KBM-7 (cell line): ENCODE data around the gene CHIC2.
"Not testable (repeated sequence)": the region's sequence is repeated elsewhere in the genome, so short reads cannot be mapped to it uniquely, and the experiment has no call there.

Experiments
- DNase-seq: peaks from one replicate; pipeline ENCODE4 v3.0.0-alpha.2; 2015
- in situ Hi-C: fragments of 300-500 bp; cut with MboI; formaldehyde crosslinking; loops from 2 replicates; pipeline ENCODE4 v1.14.3; 2020; ENCODE audit warnings: low sequenced_read_pairs, low pct_unique_long_range_greater_than_20kb, mixed read lengths

CHIC2 gene

DNA sequence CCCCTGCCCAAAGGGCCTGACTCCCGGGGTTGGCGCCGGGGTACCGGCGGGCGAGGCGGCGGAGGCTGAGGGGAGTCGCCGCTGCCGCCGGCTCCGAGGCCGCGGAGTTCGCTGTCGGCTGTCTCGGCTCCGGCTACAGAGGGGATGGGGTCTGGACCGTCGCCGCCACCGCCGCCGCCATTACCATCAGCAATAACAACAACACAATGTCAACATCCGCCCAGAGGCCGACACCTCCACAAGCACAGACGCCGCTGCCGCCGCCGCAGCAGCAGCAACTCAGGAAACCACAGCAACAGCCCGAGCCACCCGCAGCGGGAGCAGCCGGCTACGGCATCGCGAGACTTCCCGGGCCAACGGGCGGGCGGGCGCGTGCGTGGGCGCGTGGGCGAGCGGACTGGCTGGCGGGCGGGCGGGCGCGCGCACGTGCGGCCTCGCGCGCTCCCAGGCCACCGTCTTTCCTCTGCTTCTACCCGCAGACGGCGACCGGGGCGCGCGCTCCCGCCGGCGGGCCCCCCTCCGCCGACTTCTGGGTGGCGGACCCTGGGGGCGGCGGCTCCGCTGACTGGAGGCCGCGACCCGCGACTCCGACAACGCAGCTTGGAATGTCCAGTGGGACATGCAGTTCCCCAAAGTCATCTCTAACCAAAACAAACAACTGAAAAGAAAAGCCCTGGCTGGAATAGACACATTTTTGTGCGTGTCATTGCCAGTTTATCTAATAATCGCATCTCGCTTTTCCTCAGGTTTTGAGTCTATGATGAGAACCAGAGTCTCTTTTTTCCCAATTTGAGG lies at the start of gene CHIC2:
CHIC2 (minus strand) TSS at position 289 of the 795 bp plus-strand sequence. CDS start 305 bp downstream, outside the sequence.
- in situ Hi-C loops, result no loop called here
- DNase-seq, result peak; percentile 93

DNA sequence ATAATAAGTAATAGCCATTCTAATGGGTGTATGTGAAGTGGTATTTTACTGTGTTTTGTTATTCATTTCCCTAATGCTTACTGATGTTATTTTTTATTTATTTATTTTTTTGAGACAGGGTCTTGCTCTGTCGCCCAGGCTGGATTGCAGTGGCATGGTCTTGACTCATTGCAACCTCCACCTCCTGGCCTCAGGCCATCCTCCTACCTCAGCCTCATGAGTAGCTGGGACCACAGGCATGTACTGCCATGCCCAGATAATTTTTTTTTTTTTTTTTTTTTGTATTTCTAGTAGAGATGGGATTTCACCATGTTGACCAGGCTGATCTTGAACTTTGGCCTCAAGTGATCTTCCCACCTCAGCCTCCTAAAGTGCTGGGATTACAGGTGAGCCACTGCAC lies 48.8 kb upstream of the CHIC2 start:
- in situ Hi-C loops, DNase-seq: not testable (repeated sequence)

DNA sequence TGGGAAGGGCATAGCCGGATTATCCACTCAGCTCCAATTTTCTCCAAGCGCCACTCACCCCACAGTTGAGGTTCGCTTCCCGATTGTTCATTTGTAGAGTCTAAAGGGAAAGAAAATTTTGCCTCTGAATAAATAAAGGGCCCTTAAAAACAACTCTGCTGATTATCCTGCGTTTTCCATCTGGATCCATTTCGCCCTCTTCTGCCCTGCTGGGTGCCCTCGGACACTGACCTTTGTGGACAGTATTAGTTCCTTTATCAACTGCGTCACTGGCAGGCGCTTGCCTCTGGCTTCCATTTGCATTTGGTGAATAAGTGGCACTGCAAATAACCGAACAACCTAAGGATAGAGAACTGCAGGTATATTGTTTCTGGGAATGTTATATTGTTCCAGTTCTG lies 45.6 kb upstream of the CHIC2 start:
- no peak for DNase-seq
- in situ Hi-C loops, result no loop called here

DNA sequence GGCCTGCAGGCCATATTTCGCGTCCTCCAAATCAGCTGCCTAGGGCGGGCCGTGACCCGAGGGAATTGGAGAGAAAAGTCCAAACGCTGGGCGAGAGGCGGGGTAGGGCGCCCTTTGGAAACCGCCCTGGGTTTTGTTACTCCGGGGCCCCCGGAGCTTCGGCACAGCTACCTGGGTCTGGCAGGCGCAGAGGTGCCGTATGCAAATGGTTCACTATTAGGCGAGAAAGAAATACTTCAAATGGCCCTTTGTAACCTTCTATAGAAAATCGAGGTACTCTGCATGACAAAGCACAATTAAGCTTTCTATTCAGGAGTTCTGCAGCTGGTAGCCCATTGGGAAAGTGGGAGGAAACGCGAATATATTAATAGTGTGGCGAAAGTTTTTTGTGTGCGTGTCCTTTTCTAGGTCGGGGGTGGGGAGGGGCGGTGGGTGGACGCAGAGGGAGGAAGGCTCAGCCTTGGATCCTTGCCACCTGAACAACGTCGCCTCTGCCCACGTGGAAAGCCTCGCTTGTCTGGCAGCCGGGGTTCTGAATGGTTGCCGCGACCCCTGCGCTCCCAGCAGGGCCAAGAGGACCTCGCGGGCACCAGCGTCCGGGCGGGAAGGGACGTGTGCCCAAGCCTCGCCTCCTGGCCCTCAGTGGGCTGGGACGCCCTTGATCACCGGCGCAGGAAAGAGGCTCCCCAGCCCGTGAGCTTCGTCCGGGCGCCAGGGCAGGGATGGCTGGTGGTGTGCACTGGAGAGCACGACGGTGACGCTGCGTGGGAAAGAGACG lies 45.0 kb upstream of the CHIC2 start:
- DNase-seq, result no peak
- in situ Hi-C loops, result no loop called here

DNA sequence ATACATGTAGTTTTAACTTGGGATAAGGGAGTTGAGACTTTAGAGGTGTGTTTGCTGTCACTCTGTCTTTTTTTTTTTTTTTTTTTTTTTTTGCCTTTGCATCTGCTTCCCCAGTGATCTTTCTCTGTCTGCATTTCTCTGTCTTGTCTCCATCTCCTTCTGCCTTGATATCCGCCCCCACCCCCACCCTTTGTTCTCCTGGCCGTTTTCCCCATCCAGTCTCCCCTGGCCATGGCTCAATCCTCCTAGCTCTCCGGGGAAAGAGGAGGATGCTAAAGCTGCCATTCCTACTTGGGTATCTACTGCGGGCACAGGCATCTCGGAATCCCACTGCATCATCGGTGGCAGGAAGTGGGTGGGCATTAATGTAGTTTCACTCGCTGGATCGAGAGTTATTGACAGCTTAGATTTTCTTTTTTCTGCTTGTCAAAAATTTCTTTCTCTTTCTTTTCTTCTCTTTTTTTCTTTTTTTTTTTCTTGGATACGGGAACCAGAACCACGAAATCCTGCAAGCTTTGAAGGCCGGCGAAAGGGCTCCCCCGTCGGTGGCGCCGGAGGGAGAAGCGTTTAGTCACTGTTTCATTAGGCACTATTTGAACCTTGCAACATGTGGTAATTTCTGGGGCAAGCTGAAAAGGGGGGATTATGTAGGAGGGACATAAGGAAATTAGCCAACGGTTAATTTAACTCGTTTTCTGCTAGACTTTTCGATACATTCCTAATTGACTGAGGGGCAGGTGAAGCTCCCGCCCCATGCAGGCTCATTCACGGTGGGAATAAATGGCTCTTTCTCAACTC lies 43.7 kb upstream of the CHIC2 start:
- DNase-seq, result no peak
- in situ Hi-C loops, result no loop called here

DNA sequence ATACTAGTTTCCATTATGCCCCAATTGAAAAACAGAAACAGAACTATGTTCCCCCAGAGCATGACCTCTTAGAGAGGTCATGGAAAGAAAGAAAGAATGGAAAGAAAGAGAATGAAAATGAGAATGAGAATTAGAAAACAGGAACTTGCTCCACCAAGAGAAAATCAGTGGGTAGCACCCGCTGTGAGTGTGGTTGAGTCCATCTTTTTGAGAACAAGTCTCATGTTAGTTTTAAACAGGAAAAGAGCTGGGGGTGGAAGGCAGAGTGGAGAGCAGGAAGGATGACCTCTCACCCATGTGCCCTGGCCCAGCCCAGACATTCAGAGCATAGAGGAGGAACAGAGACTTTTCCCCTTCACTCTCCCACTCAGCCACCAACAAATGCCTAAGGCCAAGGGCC lies 40.5 kb upstream of the CHIC2 start:
- in situ Hi-C loops, result no loop called here
- peak; percentile 74 for DNase-seq

DNA sequence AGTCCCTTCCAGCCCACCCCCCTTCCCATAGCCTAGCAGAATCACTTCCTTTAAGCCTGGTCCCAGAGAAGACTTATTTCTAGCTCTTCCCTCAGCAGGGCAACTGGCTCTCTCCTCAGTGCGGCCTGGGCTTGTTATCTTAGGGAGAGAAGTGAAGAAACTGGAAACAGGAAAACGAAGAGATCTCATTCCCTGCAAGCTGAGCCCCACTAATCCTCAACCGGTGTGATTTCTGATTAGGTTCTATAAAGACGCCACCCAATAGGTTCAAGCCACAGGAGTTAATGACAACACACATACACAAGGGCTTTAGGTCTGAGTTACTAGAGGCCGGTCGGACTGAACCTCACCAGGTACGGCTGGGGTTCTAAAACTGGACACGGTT lies 38.8 kb upstream of the CHIC2 start:
- DNase-seq, result no peak
- in situ Hi-C loops, result no loop called here

DNA sequence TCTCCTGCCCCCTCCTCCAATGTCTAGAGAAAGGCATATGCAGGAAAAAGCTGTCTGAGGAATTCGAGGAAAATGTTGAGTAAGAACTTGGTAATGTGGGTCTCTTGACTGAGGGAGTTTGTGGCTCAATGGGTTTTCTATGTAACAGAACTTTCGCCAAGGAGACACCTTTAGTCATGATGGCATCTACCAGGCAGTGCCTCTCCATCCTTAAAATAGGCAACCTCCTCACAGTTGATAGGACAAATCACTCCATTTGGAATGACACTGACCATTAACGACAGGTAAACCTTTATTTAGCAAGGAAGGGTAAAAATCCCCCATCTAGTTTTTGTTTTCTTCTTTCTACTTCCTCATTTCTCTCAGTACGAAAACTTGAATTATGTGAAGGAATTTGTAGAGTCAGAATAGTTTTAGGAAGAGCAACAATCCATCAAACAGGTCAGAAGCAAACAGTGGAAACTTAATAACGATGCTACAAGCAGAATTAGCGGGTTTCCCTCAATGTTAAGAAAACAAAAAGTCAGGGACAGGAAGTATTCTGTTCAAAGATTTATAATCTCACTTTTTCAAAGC lies 38.2 kb upstream of the CHIC2 start:
- DNase-seq, result peak; percentile 38
- in situ Hi-C loops, result no loop called here

DNA sequence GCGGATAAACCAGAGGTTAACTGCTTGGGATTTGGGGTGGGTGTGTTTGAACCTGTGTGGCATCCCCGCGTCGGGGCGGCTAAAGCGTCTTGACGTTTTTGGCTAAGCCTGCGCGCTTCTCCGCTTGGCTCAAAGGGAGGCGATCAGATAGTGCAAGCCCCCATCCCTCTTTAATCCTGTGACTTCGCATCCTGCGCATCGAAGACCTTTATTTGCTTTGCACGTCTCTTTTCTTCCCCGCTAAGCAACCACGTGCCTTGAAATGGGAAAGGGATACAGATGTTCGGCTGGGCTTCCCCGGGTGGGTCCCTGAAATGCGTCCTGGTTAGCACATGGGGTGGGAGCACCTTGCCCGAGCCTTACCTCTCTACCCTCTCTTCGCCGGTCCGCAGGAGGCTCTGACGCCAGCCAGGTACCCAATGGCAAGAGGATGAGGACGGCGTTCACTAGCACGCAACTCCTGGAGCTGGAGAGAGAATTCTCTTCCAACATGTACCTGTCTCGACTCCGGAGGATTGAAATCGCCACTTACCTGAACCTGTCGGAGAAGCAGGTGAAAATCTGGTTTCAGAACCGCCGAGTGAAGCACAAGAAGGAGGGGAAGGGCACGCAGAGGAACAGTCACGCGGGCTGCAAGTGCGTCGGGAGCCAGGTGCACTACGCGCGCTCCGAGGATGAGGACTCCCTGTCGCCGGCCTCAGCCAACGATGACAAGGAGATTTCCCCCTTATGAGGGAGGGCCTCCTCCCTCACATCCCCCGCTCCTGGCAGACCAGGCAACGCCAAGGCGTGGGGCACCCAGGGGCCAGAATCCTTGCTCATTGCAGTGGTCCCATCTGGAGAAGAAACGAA lies 37.0 kb upstream of the CHIC2 start:
- in situ Hi-C loops, result no loop called here
- DNase-seq, result peak; percentile 11

DNA sequence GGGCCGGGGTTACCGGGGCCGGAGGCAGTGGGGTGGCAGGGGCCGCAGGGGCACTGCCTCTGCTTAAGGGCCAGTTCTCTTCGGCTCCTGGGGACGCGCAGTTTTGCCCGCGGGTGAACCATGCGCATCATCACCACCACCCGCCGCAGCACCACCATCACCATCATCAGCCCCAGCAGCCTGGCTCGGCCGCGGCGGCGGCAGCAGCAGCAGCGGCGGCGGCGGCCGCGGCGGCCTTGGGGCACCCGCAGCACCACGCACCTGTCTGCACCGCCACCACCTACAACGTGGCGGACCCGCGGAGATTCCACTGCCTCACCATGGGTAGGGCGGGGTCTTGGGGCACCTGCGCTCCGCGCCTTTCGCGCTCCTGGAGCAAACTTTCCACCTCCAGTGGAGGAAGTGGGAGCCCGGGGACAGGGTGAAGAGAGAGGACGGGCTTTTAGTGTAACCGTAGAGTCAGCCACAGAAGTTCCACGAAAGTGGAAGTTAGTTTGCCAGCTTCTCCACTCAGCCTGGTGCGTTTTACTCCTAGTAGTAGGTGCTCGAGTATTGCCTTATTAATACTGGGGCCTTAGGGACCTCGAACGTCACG lies 36.3 kb upstream of the CHIC2 start:
- in situ Hi-C loops, result no loop called here
- DNase-seq, result peak; percentile 28

DNA sequence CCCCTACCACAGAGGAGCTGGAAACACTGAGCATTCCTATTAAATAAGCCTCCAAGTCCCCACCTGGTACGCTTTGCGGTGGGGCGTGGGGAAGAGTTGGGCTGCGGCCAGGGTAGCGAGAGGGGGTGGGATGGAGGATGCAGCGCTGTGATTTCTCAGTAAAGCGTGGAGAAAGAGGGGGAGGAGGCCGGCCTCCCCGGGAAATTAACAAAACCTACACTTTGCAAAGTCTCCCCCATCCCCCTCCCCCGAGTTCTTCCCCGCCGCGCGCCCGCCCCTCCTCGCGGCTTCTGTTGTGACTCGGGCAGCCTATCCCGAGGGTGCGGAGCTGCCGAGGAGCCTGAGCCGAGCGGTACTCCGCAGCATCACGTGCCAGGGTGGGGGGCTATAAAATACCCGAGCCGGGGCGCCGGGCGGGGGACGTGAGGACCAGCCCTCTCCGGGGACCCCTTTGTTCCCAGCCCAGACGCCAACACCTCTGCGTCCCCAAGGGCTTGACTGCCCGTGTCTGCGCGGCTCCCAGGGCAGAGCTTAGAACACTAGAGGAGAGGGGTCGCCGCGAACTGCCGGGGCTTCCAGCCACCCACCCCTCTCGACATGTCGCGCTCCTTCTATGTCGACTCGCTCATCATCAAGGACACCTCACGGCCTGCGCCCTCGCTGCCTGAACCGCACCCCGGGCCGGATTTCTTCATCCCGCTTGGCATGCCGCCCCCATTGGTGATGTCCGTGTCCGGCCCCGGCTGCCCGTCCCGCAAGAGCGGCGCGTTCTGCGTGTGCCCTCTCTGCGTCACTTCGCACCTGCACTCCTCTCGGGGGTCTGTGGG lies 35.6 kb upstream of the CHIC2 start, which contains the start of gene GSX2:
GSX2 (plus strand) TSS at position 416 of the 827 bp plus-strand sequence; CDS start at position 598, 182 bp downstream.
- in situ Hi-C loops, result no loop called here

DNA sequence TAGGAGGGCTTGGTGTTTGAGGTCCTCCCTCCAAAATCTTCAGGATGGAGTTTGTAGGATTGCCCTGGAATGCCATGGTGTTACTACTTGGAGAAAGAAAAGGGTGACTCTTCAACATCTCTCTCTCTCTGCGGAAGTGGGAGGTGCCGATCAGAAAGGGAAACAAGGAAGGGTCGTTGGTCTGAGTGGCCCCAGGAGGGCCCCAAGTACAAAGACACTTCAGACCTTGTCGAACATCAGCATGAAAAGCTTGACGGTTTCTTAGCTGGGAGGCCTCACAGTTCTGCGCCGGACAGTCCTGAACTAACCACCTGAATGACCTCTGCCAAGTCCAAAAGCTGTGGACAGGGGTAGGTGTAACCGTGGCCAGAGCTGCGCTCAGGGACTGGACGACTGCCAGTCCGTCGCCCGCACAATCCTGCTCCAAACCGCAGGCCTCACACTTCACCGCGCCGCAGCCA lies 34.9 kb upstream of the CHIC2 start:
- DNase-seq, result peak; percentile 37
- in situ Hi-C loops, result no loop called here

More for the DNA sequence above, 35.6 kb upstream of the CHIC2 start, which contains the start of gene GSX2:
- no peak for DNase-seq

DNA sequence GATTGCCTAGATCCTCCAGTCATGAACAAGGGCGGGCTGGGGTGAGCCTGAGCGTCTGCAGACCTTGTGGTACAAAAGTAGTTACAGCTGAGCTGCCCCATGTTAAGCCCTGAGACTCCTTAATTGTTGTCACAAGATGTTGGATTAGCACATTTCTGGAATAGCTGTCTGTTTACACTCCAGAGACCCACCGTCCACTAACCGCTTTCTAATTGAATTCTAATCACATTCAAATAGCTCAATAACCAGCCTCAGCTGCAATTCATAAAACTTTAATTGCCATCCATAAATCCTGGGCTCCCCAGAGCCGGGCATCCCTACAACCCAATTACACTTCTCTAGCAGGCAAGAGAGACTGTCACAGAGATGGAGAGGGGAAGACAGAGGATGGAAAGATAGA lies 34.0 kb upstream of the CHIC2 start:
- in situ Hi-C loops, result no loop called here
- DNase-seq, result no peak

DNA sequence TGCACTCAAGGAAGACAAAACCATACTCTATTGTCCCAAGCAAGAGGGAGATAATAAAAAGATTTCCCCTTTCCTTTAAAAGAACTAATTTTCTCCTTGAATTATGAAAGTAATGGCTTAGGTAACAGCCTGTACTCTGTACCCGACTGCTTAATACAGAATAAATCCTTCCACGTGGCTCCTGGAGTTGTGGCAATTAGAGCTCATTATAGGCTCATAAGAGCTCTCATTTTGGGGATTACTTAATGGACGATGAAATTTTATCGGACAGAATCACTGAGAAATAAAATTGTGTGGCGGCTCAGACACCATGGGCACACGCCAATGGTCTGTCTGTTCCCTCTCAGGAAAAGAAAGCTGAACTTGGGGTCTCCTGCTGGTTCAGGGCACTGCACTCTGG lies 32.7 kb upstream of the CHIC2 start:
- in situ Hi-C loops, result no loop called here
- no peak for DNase-seq

DNA sequence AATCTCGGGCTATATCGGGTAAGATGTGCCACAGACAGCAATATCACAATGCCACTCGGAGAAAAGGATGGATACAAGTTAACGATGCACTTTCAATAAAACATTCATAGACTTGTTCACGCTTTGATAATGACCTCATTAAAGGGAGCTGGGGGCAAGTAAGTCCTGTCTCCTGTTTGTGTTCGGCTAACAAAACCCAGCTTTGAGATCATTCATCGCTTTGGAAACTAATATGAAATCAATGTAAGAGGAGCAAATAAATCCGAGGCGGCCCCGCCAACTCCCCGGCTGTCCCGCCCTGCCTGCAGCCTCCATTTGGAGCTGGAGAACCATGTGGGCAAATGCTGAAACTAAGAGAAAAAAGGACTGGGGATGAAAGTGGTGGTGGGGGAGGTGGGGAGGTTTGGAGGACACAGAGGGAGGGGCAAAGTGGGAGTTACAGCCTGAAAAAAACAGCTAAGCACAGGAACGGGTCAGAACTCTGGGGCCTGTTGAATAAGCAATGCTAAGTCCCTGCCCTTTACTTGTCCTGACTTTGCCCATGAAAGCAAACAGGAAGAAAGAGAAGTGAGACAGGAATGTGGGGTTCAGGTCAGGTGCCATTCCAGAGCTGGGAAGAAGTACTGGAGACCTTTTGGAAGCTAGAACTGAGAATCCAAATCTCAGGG lies 32.0 kb upstream of the CHIC2 start:
- no peak for DNase-seq
- in situ Hi-C loops, result no loop called here

DNA sequence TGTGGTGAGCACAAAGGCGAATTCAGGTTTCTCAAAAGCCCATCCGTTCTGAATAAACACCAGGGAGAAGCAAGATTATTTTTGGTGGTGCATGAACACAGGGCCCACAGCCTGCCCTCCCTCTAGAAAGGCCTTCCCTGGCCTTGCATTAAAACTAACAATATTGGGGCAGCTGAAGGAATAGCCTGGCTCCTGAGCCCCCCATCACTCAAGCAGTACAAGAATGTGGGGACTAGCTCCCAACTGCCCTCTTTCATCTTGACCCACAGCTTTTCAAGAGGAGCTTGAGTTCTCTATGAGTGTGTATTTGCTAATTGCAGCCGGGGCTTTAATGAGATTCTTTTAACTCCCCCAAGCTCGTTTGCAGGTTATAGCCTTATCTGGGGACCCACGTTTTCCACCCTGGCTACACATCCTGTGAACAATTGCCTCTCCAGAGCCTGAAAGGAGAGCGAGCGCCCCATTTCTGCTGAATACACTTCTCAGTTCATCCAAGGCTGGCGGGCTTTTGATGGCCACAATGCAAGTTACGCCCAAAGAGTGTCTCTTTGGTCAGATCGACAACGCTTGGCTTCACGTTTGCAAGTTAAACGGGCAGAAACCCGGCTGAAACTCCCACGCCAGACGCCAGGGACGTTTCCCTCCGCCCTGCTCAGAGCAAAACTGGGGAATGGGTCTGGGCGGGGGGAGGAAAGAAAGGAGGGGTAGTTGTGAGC lies 30.9 kb upstream of the CHIC2 start:
- in situ Hi-C loops, result no loop called here
- no peak for DNase-seq
